ES-I3 (cell line): ENCODE measurements around the gene MRPL1.
"Not testable (repeated sequence)": the region's sequence is repeated elsewhere in the genome, so short reads cannot be mapped to it uniquely, and the experiment has no call there.

Experiments used
- H3K36me3 ChIP-seq: 2 replicates; pipeline ENCODE4 v1.6.1; 2013; ENCODE audit warnings: mild to moderate bottlenecking, low read length, control low read depth, moderate library complexity; ENCODE audit not compliant: insufficient read depth
- H3K4me1 ChIP-seq: 2 replicates; pipeline ENCODE4 v1.6.1; 2013; ENCODE audit warnings: mild to moderate bottlenecking, control low read depth, low read length; ENCODE audit not compliant: insufficient read depth
- H3K9ac ChIP-seq: 2 replicates; pipeline ENCODE4 v1.6.1; 2013; ENCODE audit warnings: low read depth, mild to moderate bottlenecking, low read length, moderate library complexity
- H3K9me3 ChIP-seq: 2 replicates; pipeline ENCODE4 v1.6.1; 2013; ENCODE audit warnings: mild to moderate bottlenecking, low read length, moderate library complexity; ENCODE audit not compliant: control insufficient read depth, insufficient read depth

MRPL1 gene

DNA sequence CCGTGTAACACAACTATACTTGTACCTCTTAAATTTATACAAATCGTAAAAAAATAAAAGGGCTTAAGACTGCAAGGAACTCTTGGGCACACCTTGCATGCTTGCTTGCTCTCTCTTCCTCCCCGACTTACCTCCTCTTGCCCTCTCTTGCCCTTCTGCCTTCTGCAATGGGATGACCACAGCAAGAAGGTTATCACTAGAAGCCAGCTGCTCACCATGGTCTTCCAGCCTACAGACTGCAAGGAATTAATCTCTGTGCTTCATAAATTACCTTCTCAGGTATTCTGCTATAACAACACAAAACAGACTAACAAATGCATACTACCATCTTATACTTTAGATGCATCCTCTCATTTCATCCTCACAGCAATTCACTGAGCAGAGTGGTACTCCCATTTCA lies 92.1 kb downstream of the MRPL1 start:
- H3K9me3 ChIP-seq, result no peaks in the 10 kb centered on the region
- H3K4me1 ChIP-seq, result no peaks in the 10 kb centered on the region
- H3K36me3 ChIP-seq, result peaks cover 3% of the 10 kb centered on the region; the same call in 1 of the 2 replicates
- no peak overlapping the region for H3K9ac ChIP-seq

GRCh38 chr4:77956917-77957316 lies 94.3 kb downstream of the MRPL1 start:
- no peaks in the 10 kb centered on the region for H3K4me1 ChIP-seq
- no peaks in the 10 kb centered on the region for H3K9me3 ChIP-seq
- no peak overlapping the region for H3K9ac ChIP-seq
- H3K36me3 ChIP-seq, result peaks cover 3% of the 10 kb centered on the region; the same call in 1 of the 2 replicates

GRCh38 chr4:77958897-77959296 lies 96.3 kb downstream of the MRPL1 start:
- H3K36me3 ChIP-seq, result peaks cover 3% of the 10 kb centered on the region; the same call in 1 of the 2 replicates
- no peaks in the 10 kb centered on the region for H3K4me1 ChIP-seq
- no peak overlapping the region for H3K9ac ChIP-seq
- H3K9me3 ChIP-seq, result no peaks in the 10 kb centered on the region

GRCh38 chr4:77959566-77960338 lies 97.1 kb downstream of the MRPL1 start:
- no peaks in the 10 kb centered on the region for H3K9me3 ChIP-seq
- no peak overlapping the region for H3K9ac ChIP-seq
- H3K4me1 ChIP-seq, result no peaks in the 10 kb centered on the region
- no peaks in the 10 kb centered on the region for H3K36me3 ChIP-seq

DNA sequence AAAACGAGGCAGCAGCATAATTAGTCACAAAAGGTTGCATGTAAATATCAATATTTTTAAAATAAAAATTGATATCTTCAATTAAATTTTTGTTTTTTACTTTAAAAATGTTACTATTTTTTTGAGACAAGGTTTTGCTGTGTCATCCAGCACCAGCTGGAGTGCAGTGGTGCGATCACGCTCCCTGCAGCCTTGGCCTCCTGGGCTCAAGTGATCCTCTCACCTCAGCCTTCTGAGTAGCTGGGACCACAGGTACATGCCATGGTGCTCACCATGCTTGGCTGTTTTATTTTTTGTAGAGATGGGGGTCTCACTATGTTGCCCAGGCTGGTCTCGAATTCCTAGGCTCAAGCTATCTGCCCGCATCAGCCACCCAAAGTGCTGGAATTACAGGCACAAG lies 97.7 kb downstream of the MRPL1 start:
- no peaks in the 10 kb centered on the region for H3K4me1 ChIP-seq
- H3K9ac ChIP-seq, result no peak overlapping the region
- H3K9me3 ChIP-seq, result no peaks in the 10 kb centered on the region

GRCh38 chr4:77963004-77963403 lies 100.4 kb downstream of the MRPL1 start:
- Histone ChIP-seq H3K9me3 (no peaks in the 10 kb centered on the region), H3K4me1 (no peaks in the 10 kb centered on the region), H3K36me3 (no peaks in the 10 kb centered on the region), H3K9ac (no peak overlapping the region)

More for the DNA sequence above, 97.7 kb downstream of the MRPL1 start:
- no peaks in the 10 kb centered on the region for H3K36me3 ChIP-seq

DNA sequence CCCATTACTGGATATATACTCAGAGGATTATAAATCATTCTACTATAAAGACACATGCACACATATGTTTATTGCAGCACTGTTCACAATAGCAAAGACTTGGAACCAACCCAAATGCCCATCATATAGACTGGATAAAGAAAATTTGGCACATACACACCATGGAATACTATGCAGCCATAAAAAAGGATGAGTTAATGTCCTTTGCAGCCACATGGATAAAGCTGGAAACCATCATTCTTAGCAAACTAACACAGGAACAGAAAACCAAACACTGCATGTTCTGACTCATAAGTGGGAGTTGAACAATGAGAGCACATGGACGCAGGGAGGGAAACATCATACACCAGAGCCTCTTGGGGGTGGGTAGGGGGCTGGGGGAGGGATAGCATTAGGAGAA lies 111.0 kb downstream of the MRPL1 start:
- H3K4me1 ChIP-seq, H3K9ac ChIP-seq, H3K9me3 ChIP-seq, H3K36me3 ChIP-seq: not testable (repeated sequence)

DNA sequence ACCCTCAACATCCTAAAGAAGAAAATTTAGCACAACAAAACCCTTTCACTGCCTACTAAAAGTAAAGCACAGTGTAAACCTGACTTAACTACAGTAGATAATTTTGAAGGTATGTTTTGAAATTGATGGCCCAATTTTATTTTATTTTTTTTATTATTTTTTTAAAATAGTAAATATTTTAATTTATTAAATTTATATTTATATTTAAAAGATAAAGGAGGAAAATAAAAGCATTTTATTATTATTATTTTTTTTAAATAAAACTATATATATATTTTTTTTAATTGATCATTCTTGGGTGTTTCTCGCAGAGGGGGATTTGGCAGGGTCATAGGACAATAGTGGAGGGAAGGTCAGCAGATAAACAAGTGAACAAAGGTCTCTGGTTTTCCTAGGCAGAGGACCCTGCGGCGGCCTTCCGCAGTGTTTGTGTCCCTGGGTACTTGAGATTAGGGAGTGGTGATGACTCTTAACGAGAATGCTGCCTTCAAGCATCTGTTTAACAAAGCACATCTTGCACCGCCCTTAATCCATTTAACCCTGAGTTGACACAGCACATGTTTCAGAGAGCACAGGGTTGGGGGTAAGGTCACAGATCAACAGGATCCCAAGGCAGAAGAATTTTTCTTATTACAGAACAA lies 120.4 kb downstream of the MRPL1 start:
- H3K36me3 ChIP-seq, H3K9ac ChIP-seq, H3K4me1 ChIP-seq, H3K9me3 ChIP-seq: not testable (repeated sequence)

DNA sequence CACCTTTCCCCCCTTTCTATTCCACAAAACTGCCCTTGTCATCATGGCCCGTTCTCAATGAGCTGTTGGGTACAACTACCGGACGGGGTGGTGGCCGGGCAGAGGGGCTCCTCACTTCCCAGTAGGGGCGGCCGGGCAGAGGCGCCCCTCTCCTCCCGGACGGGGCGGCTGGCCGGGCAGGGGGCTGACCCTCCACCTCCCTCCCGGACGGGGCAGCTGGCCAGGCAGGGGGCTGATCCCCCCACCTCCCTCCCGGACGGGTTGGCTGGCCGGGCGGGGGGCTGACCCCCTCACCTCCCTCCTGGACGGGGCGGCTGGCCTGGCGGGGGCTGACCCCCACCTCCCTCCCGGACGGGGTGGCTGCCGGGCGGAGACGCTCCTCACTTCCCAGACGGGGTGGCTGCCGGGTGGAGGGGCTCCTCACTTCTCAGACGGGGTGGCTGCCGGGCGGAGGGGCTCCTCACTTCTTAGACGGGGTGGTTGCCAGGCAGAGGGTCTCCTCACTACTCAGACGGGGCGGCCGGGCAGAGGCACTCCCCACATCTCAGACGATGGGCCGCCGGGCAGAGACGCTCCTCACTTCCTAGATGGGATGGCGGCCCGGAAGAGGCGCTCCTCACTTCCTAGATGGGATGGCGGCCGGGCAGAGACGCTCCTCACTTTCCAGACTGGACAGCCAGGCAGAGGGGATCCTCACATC lies 121.1 kb downstream of the MRPL1 start:
- H3K9ac ChIP-seq, H3K4me1 ChIP-seq, H3K36me3 ChIP-seq, H3K9me3 ChIP-seq: not testable (repeated sequence)

- H3K9ac ChIP-seq, result no peak overlapping the region
- H3K36me3 ChIP-seq, result no peaks in the 10 kb centered on the region
- H3K4me1 ChIP-seq, result no peaks in the 10 kb centered on the region; the same call in 1 of the 2 replicates
- H3K9me3 ChIP-seq, result no peaks in the 10 kb centered on the region
Observed at GRCh38 chr4:77989968-77990367, 127.3 kb downstream of the MRPL1 start.

DNA sequence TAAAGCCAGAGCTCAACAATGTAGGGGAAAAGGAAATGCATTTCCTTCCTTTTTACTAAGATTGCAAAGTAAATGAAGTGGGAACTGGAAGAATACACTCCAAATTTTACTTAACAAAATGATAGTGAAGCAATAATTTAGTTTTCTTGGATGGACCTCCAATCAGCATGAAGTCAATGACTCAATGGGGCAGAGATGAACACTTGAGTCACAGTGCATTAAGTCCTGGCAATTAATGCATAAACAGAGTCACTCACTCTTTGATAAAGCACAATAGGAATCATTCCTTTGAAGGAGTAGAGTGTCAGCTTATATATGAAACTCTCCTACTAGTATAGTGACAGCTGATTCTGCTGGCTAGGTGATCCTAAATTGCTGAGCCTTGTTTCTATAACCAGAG lies 127.8 kb downstream of the MRPL1 start:
- H3K9ac ChIP-seq, result no peak overlapping the region
- no peaks in the 10 kb centered on the region for H3K9me3 ChIP-seq
- H3K36me3 ChIP-seq, result no peaks in the 10 kb centered on the region
- H3K4me1 ChIP-seq, result no peaks in the 10 kb centered on the region; the same call in 1 of the 2 replicates

DNA sequence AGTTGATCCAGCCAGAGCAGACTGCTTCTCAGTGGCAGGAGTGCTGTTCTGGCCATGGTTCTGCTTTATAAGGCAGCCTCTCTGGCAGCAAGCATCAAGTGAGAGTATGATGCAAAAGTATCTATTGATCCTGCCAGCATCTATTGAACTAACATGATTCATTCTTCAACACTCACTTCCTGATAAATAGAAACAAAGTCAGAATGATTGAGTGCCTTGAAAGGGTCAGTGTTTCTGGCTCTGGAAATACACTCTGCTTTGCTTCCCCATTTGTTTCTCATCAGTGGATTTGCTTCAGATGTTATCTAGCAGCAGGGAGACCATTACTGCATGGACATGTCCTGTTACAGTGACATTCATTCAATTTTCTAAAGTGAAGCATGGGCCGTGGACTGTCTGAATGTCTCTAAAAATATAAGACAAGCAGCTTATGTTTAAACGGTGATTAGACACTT lies 128.3 kb downstream of the MRPL1 start:
- Histone ChIP-seq H3K4me1 (no peaks in the 10 kb centered on the region; the same call in 1 of the 2 replicates), H3K36me3 (no peaks in the 10 kb centered on the region), H3K9ac (no peak overlapping the region), H3K9me3 (no peaks in the 10 kb centered on the region)

DNA sequence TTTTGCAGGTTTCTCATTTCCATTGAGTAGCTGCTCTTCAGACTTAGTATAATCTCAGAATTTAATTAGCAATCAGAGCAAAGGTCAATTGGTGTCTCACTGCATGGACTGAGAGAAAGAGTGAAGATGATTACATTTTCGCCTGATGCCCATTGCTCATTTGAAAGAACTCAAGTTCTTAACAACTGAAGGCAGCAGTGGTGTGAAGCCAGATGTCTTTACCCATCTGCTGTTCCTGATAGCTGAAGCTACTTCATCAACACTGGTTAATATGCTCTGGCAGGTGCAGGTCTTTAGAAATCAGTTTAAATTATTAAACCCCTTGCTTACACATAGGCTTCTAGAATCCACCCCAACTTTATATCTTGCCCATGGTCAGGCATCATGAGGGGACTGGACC lies 130.0 kb downstream of the MRPL1 start:
- H3K36me3 ChIP-seq, result no peaks in the 10 kb centered on the region
- H3K9me3 ChIP-seq, result no peaks in the 10 kb centered on the region
- no peaks in the 10 kb centered on the region; the same call in 1 of the 2 replicates for H3K4me1 ChIP-seq
- H3K9ac ChIP-seq, result no peak overlapping the region

DNA sequence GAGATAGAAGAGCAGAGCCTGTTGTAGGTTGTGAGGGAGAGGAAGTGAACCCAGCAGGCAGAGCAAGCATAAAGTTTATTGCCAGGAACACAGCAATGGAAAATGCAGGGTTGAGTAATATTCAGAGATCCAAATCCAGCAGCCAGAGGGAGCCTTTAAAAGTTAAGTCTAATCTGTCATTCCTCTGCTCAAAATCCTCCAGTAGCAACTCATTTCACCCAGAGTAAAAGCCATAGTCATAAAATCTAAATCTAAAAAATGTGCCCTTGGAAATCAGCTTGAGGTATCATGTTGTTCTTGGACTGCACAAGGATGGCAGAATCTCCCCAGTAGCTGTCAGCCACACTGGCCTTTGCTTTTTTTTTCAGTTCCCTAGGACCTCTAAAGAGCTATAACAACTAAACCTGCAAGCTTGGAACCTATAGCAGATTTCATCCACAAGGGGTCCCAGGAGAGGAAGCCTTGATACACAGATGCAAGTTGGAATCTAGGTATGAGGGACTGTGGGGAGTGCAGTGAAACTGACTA lies 131.6 kb downstream of the MRPL1 start:
- Histone ChIP-seq H3K36me3 (no peaks in the 10 kb centered on the region), H3K9me3 (no peaks in the 10 kb centered on the region), H3K9ac (no peak overlapping the region), H3K4me1 (no peaks in the 10 kb centered on the region; the same call in 1 of the 2 replicates)
